GM18861 (cell line): Measurements from ENCODE around the gene ZNF592.
"Not testable (repeated sequence)": the region's sequence is repeated elsewhere in the genome, so short reads cannot be mapped to it uniquely, and the experiment has no call there.

Source experiments
- ATAC-seq: cut with Tn5 transposase; IDR thresholded peaks from one replicate; pipeline ENCODE4 v1.9.1; 2021; ENCODE audit not compliant: unreplicated experiment

ZNF592 gene

DNA sequence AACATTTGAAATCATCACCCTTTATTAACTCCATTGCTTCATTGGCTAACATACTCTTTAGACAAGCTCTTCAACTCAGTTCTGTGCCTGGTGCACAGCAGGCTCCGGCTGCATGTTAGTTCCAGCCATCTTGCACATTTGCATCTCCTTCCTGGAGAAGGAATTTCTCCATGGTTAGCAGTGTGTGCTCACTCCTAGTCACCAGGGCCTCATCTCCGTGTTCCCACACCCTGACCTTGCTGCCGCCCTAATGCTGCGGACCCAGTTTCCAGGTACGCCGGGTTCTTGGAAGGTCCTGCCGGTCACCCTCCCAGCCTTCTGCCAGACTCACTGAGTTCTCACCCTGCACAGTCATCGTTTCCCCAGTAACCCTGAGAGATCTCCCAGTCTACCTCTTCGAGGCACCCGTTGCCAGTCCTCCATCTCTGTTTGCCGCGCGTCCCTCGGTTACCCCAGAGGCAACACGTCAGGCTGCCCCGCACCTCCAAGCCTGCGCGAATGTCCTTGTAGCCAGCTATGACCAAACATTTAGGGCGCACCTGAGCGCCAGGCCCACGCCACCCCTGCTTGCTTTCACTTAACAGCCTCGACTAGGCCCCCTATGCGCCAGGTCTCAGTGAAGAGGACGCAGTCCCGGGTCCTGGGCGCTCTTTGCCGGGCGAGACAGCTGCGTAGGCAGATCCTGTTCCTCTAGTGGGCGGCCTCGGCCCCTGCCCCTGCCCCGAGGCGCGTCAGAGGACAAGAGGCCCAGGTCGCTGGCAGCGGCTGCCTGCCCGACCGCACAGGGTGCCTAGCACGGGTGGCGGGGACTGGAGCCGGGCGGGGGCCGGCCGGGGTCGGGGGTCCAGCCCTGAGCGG lies 747 bp upstream of the ZNF592 start:
- ATAC-seq: peak; percentile 43

DNA sequence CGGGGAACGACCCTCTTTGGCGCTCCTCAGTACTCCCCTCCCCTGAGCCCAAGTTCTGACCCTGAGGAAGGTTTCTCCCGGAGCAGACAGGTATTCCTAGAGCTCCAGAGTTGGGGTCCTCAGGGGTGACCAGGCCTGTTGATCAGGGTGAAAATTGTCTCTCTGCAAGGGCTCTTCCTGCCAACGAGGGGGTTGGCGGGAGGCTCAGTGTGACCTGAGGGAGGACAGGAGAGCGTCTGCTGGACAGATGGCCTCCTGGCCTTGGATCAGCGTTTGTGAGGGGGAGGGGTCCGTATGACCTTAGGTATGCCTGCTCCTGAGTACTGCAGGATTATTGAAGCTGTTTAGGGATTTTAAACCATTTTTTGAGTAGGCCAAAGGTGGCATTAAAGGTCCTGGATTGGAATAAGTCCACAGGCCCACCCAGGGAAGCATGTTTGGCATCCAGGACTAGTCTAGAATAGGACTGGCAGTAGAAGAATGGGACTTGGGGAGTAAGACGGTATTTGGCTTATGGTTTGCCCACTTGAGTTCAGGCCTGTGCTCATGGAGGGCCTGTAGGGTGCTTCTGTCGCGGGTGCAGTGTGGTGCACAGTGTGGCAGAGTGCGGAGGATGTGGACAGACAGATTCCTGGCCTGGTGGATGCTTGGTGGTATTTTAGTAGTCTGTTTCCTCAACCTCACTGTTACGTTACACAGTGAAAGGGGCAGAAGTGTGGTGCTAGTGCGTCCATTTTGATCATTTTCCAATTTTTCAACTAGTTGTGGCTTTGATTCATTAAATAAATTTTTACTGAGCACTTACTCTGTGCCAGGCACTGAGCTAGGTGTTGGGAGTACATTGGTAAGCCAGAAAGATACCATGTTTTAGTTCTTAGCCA lies 959 bp downstream of the ZNF592 start:
- ATAC-seq: no peak

DNA sequence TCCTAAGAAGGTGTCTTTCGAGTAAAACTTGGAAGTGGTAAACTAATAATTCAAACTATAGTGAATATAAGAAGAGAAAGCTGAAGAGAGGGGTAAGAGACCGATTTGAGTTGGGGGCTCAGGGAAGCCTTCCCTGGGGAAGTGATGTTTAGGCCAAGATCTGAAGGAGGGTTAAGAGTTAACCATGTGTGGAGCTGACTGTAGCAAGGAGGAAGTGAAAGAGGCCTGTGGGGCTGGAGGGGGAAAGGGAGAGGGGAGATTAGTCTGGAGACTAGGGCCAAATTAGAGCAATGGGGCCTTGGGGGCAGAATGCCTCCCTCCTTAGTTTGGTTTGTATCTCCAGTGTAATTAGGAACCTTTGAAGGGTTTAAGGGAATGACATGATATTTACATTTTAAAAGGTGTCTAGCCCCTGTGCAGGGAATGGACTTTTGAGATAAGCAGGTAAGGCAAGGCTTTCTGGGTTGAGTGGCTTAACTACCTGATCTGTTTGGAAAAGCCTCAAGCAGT lies 2.2 kb downstream of the ZNF592 start:
- ATAC-seq: peak; percentile 33

DNA sequence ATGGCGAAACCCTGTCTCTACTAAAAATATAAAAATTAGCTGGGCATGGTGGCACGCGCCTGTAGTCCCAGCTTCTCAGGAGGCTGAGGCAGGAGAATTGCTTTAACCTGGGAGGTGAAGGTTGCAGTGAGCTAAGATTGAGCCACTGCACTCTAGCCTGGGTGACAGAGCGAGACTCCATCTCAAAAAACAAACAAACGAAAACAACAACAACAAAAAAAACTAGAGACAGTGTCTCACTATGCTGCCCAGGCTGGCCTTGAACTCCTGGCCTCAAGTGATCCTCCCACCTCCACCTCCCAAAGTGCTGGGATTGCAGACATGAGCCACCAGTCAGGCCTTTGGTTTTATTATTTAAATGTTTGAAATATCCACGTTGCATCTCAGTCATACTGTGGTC lies 3.3 kb downstream of the ZNF592 start:
- not testable (repeated sequence) for ATAC-seq

DNA sequence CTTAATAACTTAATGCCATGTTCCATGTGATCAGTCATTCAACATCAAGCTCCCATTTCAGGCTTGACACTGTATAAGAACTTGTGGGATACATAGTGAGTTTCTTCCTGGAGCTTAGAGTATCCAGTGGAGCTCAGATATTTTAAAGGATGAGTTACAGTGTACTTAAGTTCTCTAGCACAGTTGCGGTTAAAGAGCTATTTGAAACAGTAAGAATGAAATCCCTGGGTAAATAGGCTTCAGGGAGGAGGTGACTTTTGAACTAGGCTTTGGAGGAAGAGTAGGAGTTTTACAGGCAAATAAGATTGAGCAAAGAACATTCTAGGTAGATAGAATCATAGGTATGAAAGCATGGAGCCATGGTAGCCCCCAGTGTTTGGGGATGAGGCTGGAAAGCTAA lies 3.8 kb downstream of the ZNF592 start:
- ATAC-seq: no peak

DNA sequence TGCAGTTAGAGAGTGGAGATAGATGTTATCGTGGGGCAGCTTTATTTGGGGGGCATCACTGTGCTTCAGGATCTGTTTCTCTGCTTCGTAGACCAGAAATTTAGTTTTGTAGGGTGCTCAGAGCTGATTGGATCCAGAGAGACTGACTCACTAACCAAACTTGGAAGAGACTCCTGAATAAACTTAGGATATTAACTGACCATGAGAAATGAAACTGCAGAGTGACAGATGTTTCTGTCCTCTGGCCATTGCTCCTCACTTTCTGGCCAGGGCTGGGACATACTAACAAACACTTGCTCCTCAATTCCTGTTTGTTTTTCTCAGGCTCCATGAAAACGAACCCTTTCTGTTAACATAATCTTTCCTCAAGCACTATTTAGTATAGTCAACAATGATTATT lies 4.3 kb downstream of the ZNF592 start:
- ATAC-seq: no peak

DNA sequence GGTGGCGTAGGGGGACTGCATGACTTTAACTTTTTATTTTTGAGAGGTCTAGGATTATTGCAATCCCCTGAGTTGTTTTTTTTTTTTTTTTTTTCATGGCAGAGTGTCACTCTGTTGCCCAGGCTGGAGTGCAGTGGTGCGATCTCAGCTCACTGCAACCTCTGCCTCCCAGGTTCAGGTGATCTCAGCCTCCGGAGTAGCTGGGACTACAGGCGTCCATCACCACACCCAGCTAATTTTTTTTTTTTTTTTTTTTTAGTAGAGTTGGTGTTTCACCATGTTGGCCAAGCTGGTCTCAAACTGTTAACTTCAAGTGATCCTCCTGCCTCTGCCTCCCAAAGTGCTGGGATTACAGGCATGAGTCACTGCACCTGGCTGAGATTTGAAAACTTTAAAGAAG lies 6.5 kb downstream of the ZNF592 start:
- not testable (repeated sequence) for ATAC-seq

DNA sequence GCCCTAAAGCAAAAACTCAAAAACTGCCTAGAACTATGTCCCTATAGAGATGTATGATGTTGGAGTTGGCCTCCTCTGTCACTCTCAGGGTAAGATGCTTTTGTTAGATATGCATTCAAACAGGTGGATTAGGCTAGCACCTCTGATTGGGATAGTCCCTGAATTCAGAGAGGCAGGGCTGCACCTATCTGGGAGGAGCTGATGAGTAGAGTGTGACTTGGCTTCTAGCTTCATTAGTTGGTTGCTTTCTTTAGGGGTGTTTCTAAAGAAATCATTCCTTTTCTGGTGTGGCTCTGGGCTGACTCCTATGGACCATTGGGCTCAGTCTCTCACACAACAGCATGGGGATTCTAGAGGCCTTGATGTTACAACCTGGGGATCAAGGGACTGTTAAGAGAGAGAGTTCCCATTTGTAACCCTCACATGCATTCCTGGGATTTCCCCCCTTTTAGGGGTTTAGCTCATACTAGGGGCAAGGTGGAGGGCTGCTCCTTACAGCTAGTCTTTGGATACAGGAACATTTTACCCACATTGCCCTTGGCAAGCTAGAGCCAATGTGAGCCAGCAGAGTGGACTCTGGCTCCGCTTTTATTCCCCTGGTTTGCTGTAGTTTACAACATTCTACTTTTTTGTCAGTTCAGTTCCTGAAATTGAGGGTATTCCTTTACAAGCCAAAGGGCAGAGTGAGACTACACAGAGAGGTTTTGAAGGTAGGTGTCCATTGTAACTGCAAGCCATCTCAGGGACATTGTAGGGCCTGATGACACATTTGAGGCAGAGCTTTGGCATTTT lies 7.5 kb downstream of the ZNF592 start:
- no peak for ATAC-seq

DNA sequence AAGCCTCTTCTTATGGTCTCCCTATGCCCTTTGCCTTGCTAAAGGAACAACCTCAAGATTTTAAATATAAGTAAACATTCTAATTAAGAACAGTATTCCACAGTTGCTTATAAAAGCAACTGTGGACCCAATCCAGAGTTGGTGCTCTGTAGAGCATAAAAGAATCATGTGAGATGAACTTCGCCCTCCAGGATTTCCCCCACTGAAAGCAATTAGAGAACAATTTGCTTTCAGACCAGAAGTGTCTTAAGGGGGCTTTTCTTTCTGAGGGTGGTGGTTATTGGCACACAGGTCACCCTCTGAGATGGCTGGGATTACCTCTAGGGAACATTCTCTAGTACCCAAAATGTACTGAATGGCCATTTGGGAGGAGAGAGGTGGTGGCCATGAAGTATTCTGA lies 10.6 kb downstream of the ZNF592 start:
- no peak for ATAC-seq

DNA sequence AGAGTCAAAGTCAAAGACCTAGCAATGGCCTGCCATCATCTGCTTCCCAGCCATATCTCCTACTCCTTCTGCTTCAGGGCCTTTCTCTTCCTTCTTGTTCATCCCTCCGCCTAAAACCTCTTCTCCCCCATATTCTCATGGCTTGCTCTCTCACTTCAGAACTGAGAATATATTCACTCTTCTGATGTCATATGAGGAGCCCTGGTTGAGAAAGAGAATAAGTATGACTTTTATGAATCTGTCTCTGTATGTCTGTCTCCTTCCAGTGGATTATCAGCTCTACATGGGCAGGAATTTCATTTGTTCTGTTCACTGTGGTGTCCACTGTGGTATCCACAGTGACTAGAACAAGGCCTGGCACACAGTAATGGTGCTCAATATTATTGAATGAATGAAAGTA lies 11.8 kb downstream of the ZNF592 start:
- no peak for ATAC-seq

DNA sequence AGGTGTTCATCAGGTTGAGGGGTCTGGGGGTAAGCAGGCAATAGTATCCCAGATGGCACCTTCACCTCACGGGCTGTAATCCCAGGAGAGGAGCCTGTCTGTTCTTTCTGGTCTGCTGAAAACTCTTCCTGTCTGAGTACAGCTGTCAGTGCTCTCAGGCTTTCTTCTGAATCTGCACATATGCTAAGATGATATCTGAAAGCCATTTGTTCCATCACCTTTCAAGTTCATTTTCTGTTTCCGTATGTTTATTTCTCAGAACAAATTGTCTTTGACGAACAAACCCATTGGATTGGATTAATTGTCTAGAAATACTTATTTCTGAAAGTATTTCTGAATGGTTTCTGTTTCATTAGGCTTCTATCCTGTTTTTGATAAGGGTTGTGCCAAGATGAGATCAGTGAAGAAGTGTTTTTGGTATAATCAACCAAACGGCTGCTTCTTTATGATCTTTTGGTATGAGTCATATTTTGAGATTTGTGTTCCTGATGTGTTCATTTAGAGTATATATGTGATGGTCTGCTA lies 13.3 kb downstream of the ZNF592 start:
- ATAC-seq: peak; percentile 48

DNA sequence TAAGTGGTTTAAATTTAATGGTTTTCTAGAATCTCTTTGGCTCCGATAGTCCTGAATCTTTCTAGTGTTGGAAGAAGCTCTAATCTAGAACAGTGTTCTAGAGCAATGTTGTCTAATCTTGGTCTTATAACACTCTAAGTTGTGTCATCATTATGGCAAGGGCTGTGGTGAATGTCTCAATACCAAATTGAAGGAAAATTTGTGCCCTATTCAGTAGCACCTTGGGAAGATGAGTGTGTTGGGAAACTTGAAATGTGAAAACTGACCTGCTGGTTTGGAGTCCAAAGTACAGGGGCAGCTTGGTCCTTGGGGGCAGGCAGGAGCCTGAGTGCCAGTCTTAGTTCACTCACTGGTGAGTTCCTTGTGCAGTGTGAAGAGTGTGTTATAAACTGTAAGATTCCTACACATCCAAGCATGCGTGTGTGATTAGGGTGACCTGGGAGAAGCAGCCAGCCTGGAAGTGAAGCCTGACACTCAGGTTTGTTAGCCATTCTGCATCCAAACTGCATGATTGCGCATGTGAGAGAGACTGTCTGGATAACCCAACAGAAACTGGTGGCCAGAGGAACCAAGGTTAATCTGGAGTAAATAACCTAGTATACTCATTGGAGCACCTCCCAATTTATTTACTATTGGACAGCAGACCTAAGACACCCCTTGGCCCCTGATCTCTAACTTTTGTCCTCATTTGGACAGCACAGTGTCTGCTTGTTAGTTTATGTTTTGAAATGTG lies 14.6 kb downstream of the ZNF592 start:
- no peak for ATAC-seq

DNA sequence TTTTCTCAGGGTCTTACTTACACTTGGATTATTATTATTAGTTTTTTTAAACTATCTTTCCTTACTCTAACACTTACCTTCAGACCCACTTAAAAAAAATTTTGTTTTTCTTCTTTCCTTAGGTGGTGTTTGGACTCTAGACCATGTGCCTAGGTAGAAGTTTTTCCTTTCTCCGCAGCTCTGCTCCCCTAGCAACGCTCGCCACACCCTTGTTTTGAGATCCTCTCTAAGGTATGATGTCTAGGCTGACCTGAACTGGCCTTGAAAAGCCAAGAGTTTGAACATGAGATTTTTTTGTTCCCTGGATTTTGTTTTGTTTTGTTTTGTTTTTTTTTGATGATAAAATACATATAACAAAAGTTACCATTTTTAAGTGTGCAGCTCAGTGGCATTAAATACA lies 16.2 kb downstream of the ZNF592 start:
- no peak for ATAC-seq

DNA sequence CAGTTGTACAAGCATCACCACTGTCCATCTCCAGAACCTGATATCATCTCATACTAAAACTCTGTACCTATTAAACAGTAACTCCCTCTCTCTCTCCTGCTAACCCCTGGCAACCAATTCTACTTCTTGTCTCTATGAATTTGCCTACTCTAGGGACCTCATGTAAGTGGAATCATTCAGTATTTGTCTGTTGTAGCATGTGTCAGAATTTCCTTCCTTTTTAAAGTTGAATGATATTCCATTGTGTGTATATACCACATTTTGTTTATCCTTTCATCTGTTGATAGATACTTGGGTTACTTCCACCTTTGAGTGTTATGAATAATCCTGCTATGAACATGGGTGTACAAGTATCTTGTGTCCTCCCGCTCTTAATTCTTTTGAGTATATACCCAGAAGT lies 16.6 kb downstream of the ZNF592 start:
- no peak for ATAC-seq

DNA sequence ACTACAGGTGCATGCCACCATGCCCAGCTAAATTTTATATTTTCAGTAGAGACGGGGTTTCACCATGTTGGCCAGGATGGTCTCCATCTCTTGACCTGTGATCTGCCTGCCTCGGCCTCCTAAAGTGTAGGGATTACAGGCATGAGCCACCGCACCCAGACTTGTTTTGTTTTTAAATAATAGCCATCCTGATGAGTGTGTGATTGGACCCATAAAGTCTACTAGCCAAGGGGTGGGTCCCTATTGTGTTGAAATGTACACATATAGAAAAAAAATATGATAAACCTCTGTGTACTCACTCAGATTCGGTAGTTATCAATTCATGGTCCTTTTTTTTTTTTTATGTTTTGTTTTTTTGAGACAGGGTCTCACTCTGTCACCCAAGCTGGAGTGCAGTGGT lies 17.3 kb downstream of the ZNF592 start:
- no peak for ATAC-seq

DNA sequence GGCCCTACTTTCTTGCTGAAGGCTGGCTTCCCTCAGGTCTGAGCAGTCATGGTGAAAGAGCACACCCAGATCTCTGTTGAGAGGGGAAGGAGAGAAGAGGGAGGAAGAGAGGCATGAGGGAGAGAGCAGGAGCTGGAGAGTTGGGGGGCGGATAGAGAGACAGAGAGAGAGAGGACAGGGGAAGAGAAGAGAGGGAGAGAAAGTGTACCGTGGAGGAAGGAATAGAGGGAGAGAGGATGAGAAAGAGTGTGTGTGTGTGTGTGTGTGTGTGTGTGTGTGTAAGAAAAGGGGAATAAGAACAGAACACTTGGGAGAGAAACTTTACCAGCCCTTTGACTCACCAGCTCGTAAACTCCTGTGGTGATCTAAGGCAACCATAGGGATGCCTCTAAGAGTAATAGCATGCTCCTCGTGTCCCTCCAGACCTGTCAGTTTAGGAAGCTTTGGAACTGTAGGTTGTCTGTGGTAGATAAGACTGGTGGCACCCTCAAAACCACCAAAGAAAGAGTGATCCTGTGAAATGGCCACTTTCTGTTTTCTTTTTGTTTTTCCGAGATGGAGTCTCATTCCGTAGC lies 18.2 kb downstream of the ZNF592 start:
- no peak for ATAC-seq

DNA sequence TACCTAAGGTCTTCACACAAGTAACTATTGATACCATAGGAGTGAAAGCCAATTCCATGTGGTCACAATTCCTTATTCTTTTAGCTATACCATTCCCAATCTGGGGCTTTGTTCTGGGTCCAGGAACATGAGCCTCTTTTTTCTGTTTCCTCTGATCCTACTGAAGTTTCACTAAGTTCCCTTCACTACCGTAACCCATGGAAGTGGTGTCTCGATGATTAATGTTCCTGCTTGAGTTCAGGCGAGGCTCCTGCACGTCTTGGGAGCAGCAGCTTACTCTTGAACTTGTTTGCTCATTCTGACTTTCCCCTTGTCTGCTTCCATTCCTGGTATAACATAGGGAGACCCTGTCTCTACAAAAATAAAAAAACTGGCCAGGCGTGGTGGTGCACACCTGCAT lies 23.6 kb downstream of the ZNF592 start:
- ATAC-seq: no peak

DNA sequence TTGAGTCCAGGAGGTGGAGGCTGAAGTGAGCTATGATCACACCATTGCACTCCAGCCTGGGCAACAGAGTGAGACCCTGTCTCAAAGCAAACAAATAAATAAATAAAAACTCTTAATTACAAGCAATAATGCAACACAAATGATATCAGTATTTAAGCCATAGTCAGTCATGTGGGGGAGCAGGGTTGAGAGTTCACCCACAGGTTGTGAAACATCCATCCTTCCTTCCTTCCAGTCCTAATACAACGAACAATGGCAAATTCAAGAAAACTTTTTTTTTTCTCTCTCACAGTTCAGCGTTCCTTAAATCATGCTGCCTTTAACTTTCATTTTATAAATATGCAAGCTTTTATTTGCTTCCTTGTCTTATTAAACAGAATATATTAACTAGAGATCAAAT lies 24.1 kb downstream of the ZNF592 start:
- ATAC-seq: no peak

DNA sequence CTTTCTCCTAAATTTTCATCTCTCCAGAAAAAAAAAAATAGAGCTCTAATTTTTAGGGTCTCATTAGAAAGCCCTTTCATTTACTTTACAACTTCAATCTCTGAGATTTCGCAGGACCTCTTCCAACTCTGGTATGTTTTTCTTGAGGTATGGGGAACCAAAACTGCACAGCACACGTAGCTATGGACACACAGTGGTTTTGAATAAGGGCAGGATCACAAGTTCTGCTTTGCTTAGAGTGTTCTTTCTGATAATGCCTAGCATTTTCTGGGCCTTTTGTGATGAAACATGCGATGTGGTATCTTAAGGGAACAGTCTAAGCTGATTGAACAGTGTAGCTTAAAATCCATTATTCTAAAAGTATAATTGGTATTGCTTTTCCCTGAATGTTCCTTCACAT lies 25.3 kb downstream of the ZNF592 start:
- no peak for ATAC-seq
